HG03064 (cell line): ENCODE data around the gene CCL4.
"Not testable (repeated sequence)": the region's sequence is repeated elsewhere in the genome, so short reads cannot be mapped to it uniquely, and the experiment has no call there.

Experiments
- ATAC-seq: cut with Tn5 transposase; IDR thresholded peaks from one replicate; pipeline ENCODE4 v1.9.1; 2021; ENCODE audit warnings: low read depth; ENCODE audit not compliant: unreplicated experiment

CCL4 gene

DNA sequence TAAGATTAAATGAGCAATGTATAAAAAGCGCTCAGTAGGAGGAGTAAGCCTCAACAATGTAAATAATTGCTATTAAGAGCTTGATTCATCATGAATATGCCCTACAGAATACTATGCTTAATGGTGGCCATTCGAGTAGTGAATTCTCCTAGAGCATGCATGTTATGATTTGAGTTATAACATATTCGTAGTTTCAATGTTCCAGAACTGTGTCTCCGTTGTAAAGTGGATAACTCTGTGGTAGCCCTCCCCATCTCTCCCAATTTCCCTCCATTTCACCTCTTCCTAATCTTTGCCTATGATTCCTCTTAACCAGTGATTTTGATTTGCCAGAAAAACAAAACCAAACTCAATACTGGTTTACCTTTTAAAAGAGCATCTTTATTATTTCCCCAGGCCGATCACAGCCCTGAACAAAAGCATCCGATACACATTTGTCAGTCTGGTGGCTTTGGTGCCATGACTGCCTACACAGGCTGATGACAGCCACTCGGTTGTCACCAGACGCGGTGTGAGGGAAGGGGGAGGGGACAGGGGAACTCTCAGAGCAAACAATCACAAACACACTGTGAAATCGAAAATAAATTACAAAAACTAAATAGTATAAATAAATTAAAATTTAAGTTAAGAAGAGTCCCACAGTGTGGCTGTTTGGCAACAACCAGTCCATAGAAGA is 15.6 kb upstream of the CCL4 start:
- not testable (repeated sequence) for ATAC-seq

GRCh38 chr17:36088670-36089338 is 14.8 kb upstream of the CCL4 start:
- ATAC-seq = no peak

DNA sequence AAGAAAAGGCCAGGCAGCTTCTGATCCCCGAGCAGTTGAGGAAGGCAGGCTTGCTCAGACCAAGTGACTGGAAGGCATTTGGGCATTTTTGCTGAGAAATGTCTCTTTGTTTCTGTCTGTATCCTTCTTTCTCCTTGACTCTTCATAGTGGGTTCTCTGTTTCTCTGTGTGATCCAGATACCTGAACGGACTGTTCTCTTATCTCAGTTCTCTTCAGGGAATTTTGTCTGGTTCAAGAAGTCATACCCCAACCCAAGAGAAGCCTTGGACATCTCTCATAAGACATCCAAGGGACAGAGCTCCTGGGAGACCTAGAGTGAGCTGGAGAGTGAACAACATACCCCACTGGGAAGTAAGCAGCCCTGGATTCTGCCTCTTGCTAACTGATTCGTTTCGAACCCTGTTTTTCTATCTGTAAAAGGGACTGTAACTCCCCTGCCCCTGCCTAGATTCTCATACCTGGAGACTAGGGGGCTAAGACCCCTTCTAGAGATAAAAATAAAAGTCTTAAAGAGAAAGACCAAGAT is 14.2 kb upstream of the CCL4 start:
- no peak for ATAC-seq

- ATAC-seq = peak; percentile 54
Observed at GRCh38 chr17:36089888-36090836, 13.5 kb upstream of the CCL4 start, which contains the start of gene CCL3. TSS of gene CCL3 (minus strand) at chr17:36090143. CDS start at chr17:36090058, 85 bp downstream.

DNA sequence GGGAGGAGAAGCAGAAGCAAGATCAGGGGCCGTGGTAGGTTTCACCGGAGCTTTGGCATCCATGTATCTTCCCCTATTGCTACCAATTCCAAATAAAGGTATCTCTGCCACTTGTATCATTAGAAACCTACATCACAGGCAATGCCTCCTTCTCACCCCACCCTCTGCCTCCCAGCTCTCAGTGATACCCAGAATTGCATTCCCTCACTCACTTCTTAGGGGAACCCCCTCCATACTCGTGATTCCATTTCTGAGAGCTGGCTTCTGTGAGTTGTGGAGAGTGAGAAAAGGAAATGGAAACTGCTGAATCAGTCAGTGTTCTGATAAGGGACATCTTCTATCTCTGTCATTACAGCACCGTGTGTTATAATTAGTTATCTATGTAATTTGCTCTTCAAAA is 11.4 kb upstream of the CCL4 start:
- ATAC-seq = no peak

GRCh38 chr17:36092715-36093114 is 10.9 kb upstream of the CCL4 start:
- ATAC-seq = not testable (repeated sequence)

DNA sequence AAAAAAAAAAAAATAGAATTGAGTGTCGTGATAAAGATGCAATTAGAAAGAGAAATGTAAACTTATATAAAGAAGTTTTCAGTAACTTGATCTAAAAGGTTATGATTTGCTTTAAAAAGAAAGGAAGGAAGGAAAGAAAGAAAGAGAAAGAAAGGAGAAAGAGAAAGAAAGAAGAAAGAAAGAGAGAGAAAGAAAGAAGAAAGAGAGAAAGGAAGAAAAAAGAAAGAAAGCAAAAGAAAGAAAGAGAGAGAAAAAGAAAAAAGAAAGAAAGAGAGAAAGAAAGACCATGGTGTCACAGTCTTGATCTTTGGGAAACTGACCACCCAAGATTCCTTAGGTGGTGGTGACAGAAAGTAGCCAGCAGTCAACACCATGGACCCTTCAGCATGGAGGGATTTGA is 9.4 kb upstream of the CCL4 start:
- no peak for ATAC-seq

DNA sequence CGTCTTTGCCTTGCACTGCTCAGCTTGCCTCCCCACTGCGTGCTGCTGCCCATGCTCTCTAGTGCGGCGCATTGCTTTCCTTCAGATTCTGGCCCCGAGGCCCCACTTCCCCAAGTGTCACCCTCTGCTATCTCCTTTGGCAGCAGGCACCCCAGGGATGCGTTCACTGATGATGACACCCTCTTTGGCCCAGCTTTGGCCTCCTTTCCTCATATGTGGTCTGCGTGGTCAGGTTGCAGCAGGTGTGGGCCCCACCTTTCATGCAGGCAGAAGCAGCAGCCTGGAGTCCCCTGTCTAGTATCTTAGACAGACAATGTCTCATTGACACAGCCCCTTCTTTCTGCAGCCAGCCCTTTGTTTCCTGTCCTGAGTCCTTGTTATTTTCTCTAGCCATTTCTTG is 8.9 kb upstream of the CCL4 start:
- no peak for ATAC-seq

DNA sequence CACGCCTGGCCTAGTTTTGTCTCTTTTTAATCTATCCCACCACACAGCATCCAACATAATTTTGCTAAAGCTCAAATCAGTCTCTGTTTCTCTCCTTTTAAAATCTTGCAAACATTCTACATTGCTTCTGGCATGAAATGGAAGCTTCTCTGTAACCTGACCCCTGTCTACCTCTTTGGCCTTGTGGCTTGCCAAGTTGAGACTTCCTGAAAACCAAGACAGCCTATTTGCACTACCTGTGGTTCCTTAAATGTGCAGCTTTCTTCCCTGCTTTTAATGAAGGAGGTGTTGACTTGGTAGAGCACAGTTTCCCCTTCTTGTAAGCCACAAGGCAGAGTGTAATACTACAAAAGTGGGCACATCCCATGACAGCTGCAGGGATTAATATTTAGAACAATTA is 7.6 kb upstream of the CCL4 start:
- no peak for ATAC-seq

DNA sequence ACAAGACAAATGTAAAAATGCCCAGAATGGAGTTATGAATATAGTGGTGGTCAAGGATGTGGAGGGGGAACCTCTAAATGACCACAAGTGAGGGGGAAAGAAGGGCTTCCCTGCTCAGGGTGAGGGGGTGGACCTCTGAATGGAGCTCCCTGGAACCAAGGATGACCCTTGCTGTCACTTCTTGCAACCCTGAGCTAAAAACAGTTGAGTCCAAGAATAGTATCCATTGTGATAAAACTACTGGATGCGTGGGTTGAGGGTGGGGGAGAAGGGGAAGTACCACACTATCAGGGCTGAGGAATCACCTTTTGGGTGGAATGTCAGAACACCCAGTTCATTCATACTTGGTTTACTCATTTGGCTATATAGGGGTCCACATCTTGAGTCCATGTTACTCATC is 4.6 kb upstream of the CCL4 start:
- ATAC-seq = not testable (repeated sequence)

DNA sequence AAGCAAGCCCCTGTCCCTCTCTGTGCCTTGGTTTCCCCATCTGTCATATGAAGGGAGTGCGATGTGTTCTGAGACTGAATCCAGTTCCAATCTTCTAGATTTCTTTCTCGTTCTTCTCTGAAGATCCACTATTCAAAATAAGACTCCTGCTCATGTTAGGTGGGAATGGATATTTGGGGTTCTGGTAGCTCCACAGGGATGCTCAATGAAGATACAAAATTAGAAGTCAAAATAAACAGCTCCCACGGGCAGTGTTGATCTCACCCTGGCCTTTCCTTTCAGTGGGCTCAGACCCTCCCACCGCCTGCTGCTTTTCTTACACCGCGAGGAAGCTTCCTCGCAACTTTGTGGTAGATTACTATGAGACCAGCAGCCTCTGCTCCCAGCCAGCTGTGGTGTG is 619 bp downstream of the CCL4 start:
- not testable (repeated sequence) for ATAC-seq

DNA sequence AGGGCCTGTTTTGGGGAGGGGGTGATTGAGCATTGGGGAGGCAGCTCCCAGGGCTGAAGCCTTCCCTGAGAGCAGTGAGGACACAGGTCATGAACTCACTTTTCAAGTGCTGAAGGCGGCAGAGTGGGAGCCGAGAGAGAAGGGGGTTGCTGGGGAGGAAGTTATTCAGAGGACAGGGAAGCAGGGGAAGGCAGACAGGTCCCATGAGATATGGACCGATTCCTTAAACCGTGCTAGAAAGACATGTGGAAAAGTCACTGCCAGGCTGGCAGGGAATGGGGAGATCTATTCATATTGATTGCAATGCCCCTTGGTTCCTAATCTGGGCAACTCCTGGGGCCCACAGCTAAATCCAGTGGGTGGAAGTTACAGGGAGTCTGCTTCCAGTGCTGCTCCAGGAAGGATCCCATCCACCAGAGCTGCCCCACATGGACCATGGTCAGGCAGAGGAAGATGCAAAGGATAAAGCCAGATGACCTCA is 1.1 kb downstream of the CCL4 start:
- no peak for ATAC-seq

DNA sequence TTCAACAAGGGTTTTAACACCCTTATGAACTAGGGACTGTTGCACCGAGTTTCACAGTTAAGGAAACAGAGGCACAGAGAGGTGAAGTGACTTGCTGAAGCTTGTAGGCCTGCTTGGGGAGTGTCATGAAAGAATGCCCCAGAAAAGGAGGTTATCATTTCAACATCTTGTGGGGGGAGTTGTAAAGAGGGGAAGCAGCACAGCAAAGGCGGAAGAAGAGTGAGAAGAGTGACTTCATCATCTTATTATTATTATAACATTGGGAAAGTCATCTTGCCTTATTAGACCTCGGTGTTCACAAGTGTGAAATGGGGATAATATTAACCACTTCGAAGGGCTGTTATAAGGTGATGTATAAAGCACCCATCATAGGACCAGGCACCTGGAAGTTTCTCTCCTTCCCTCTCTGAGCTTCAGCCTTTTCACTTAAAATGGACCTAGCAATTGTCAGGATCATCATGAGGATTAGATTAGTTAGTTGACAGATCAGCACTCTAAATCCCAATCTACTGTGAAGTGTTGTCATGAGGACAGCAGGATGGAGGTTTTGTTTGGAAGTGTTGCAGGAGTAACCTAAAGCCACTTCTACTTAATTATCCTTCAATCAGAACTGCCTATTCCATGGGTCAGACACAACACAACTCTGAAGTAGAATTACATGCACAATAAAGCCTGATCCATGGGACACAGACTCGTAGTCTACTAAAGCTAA is 2.3 kb downstream of the CCL4 start:
- no peak for ATAC-seq

GRCh38 chr17:36106493-36106835 is 2.8 kb downstream of the CCL4 start:
- ATAC-seq = no peak

GRCh38 chr17:36107660-36108059 is 4.0 kb downstream of the CCL4 start:
- no peak for ATAC-seq

DNA sequence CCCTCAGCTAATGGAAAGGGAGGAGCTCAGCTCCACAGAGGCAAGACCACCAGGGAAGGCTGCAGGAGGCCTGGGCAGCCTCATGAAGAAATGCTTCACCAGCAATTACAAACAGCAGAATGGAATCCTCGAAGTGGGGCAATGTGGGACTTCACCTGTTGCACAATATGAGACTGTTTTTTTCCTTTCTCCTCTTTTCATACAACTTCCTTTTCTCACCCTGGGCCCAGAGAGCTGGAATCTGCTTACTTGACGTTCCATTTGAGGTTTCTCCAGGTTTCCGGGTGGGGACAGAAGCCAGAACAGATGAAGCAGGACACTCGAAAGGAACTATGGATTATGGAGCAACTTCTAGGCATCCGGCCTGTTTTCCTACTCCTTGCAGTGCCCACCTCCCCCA is 4.6 kb downstream of the CCL4 start:
- ATAC-seq = not testable (repeated sequence)

DNA sequence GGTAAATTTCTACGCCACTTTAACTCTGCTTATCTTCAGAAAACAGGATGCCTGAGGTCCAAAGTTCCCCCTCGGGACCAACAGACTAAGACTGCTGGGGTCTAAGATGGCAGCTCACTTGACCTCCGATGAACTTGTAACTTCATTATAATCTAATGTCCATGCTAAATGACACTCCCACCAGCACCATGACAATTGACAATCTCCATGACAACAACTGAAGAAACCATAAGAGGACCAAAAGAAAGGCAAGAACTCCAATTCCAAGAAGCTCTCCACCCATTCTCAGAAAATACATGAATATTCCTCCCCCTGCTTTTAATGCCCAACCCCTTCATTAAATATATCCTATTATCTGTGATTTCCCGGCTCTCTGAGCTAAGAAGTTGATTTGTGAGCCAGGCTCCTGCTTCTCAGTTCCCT is 7.5 kb downstream of the CCL4 start:
- no peak for ATAC-seq

DNA sequence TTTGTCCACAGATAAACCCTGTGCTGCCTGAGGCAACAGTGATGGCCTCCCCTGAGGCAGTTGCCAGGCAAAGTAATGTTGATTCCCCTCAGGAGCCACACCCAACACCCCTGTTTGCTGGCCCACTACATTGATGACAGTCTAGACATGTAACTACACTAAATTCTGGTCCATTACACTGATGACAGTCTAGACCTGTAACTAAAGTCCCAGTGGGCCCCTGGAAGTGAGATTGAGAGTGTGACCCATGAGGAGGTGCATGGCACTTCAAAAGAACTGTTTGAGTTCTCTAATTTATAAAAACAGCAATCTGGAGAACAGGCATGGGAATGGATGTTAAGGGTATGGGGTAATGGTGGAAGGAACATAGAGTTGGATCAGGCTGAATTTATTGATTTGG is 8.9 kb downstream of the CCL4 start:
- no peak for ATAC-seq

DNA sequence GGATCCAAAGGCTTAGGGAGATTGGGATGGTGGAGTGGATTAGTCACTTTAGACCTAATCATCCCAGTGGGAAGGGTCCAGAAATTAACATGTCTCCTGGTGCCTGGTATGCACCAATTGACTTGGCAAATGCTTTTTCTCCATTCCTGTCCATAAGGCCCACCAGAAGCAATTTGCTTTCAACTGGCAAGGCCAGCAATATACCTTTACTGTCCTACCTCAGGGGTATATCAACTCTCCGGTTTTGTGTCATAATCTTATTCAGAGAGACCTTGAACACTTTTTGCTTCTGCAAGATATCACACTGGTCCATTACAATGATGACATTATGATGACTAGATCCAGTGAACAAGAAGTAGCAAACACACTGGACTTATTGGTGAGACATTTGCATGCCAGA is 9.5 kb downstream of the CCL4 start:
- ATAC-seq = not testable (repeated sequence)

DNA sequence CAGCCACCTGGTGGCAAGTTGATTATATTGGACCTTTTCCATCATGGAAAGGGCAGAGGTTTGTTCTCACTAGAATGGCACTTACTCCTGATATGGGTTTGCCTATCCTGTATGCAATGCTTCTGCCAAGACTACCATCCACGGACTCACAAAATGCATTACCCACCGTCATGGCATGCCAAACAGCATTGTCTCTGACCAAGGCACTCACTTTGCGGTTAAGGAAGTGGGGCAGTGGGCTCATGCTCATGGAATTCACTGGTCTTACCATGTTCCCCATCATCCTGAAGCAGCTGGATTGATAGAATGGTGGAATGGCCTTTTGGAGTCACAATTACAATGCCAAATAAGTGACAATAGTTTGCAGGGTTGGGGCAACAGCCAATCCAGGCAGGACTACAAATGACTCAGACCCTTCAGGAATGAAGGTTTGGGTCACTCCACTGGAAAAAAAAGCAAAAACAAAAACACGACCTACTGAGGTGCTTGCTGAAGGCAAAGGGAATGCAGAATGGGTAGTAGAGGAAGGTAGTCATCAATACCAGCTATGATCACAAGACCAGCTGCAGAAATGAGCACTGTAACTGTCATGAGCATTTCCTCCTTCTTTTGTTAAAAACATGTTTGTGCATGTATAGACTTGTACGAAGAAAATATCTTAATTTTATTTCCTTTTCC is 11.5 kb downstream of the CCL4 start:
- not testable (repeated sequence) for ATAC-seq
